ENCODE measurements around the gene SLC37A1.
A peak's percentile ranks its signal among the peaks of the same experiment; 100 is the strongest.

Gene SLC37A1

DNA sequence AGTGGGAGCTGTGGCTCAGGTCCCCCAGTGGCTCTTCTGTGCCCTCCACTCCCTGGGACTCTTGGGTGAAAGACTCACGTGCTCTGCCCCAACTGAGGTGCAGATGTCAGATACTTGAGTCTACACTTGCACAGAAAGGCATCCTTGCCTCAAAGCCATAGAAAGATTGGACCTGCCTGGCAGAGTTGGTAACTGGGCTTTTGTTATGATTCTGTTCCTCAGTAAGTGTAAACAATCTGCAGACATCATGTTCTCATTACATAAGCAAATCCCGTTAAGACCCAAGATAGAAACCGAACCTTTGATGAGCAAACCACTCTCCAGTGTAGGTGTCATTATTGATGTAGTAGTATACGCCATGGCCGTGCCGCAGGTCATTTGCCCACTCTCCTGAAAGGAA, 27.6 kb upstream of the SLC37A1 start:
- Histone ChIP-seq H3K9ac (ENCODE audit: low read depth, low read length, poor library complexity, severe bottlenecking) (peak overlapping the region; percentile 67), H2AFZ (ENCODE audit: low read length) (no peak overlapping the region), H3K4me3 (ENCODE audit: low read length, poor library complexity, severe bottlenecking) (peak overlapping the region; percentile 50), H4K20me1 (ENCODE audit: insufficient read depth, low read length, poor library complexity, severe bottlenecking) (no peaks in the 10 kb centered on the region), H3K9me2 (replicated peaks; ENCODE audit: low read depth, low read length) (no peaks in the 10 kb centered on the region), H3K36me3 (ENCODE audit: insufficient read depth, low read length) (no peaks in the 10 kb centered on the region), H3K79me2 (ENCODE audit: insufficient read depth, low read length) (0 out of 2 replicates have a peak, but pooled peaks cover 9% of the 10 kb centered on the region), H3F3A (ENCODE audit: low read depth) (no peaks in the 10 kb centered on the region; the same call in 1 of the 2 replicates), H3K4me1 (ENCODE audit: insufficient read depth, low read length, poor library complexity, severe bottlenecking) (peaks cover 66% of the 10 kb centered on the region), H3K9me3 (ENCODE audit: insufficient read depth, low read depth, low read length) (no peaks in the 10 kb centered on the region), H3K4me2 (ENCODE audit: low read depth, low read length, poor library complexity, severe bottlenecking) (peak overlapping the region; percentile 67), H3K27me3 (ENCODE audit: insufficient read depth, low read length, poor library complexity, severe bottlenecking) (no peaks in the 10 kb centered on the region)
- no peak for TF ChIP-seq EZH2phosphoT487 (IDR thresholded peaks at IDR 0.05; ENCODE audit: borderline replicate concordance)
- TF ChIP-seq, protein P1, sequence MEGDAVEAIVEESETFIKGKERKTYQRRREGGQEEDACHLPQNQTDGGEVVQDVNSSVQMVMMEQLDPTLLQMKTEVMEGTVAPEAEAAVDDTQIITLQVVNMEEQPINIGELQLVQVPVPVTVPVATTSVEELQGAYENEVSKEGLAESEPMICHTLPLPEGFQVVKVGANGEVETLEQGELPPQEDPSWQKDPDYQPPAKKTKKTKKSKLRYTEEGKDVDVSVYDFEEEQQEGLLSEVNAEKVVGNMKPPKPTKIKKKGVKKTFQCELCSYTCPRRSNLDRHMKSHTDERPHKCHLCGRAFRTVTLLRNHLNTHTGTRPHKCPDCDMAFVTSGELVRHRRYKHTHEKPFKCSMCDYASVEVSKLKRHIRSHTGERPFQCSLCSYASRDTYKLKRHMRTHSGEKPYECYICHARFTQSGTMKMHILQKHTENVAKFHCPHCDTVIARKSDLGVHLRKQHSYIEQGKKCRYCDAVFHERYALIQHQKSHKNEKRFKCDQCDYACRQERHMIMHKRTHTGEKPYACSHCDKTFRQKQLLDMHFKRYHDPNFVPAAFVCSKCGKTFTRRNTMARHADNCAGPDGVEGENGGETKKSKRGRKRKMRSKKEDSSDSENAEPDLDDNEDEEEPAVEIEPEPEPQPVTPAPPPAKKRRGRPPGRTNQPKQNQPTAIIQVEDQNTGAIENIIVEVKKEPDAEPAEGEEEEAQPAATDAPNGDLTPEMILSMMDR (conservative IDR thresholded peaks at IDR 0.05; ENCODE audit: low read length): no peak

DNA sequence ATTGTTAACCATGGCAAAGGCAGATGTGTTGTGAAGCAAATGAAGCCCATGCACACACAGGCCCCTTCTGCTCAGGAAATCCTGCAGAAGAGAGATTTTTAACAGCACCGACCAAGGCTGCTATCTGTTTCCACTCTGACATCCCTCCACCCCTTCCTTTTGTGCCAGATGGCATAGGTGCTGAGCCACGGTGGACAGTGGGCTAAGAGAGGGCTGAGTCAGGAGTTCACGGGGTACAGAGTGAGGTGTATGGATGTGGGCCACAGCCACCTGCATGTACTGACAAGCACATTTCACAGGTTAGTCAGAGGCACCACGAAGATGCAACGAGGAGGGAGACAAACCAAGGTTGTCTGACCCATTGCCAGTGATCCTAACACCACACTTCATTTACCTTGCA, 27.1 kb upstream of the SLC37A1 start:
- H3K79me2 ChIP-seq (ENCODE audit: insufficient read depth, low read length): 0 out of 2 replicates have a peak, but pooled peaks cover 9% of the 10 kb centered on the region

DNA sequence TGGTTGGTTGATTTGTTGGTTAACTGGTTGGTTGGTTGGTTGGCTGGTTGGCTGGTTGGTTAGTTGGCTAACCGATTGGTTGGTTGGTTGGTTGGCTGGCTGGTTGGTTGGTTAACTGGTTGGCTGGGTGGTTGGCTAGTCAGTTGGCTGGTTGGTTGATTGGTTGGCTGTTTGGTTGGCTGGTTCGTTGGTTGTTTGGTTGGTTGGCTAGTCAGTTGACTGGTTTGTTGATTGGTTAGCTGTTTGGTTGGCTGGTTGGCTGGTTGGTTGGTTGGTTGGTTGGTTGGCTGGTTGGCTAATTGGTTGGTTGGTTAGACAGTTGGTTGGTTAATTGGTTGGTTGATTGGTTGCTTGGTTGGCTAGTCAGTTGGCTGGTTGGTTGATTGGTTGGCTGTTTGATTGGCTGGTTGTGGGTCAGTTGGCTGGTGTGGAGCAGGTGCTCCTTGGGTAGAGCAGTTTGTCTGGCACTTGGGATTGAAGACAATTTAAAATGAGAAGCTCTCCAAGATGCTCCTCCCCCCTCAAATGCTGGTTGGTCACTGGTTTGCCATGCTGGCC, 24.6 kb upstream of the SLC37A1 start:
- Histone ChIP-seq H3K36me3 (ENCODE audit: insufficient read depth, low read length) (no peaks in the 10 kb centered on the region), H3K9me3 (ENCODE audit: insufficient read depth, low read depth, low read length) (no peaks in the 10 kb centered on the region), H3K9me2 (replicated peaks; ENCODE audit: low read depth, low read length) (no peaks in the 10 kb centered on the region), H3K79me2 (ENCODE audit: insufficient read depth, low read length) (0 out of 2 replicates have a peak, but pooled peaks cover 9% of the 10 kb centered on the region), H3K4me2 (ENCODE audit: low read depth, low read length, poor library complexity, severe bottlenecking) (no peak overlapping the region), H3K9ac (ENCODE audit: low read depth, low read length, poor library complexity, severe bottlenecking) (no peak overlapping the region), H3K4me1 (ENCODE audit: insufficient read depth, low read length, poor library complexity, severe bottlenecking) (peaks cover 67% of the 10 kb centered on the region), H3K27me3 (ENCODE audit: insufficient read depth, low read length, poor library complexity, severe bottlenecking) (no peaks in the 10 kb centered on the region), H2AFZ (ENCODE audit: low read length) (no peak overlapping the region), H4K20me1 (ENCODE audit: insufficient read depth, low read length, poor library complexity, severe bottlenecking) (no peaks in the 10 kb centered on the region), H3F3A (ENCODE audit: low read depth) (no peaks in the 10 kb centered on the region; the same call in 1 of the 2 replicates), H3K4me3 (ENCODE audit: low read length, poor library complexity, severe bottlenecking) (no peak overlapping the region)
- no peak for TF ChIP-seq EZH2phosphoT487 (IDR thresholded peaks at IDR 0.05; ENCODE audit: borderline replicate concordance)
- TF ChIP-seq, protein P1 (conservative IDR thresholded peaks at IDR 0.05; ENCODE audit: low read length): no peak

More for the DNA sequence above, 27.1 kb upstream of the SLC37A1 start:
- Histone ChIP-seq H3K9me3 (ENCODE audit: insufficient read depth, low read depth, low read length) (no peaks in the 10 kb centered on the region), H3K27me3 (ENCODE audit: insufficient read depth, low read length, poor library complexity, severe bottlenecking) (no peaks in the 10 kb centered on the region), H3F3A (ENCODE audit: low read depth) (no peaks in the 10 kb centered on the region; the same call in 1 of the 2 replicates), H3K4me1 (ENCODE audit: insufficient read depth, low read length, poor library complexity, severe bottlenecking) (peaks cover 66% of the 10 kb centered on the region), H3K9ac (ENCODE audit: low read depth, low read length, poor library complexity, severe bottlenecking) (peak overlapping the region; percentile 67), H4K20me1 (ENCODE audit: insufficient read depth, low read length, poor library complexity, severe bottlenecking) (no peaks in the 10 kb centered on the region), H2AFZ (ENCODE audit: low read length) (no peak overlapping the region), H3K9me2 (replicated peaks; ENCODE audit: low read depth, low read length) (no peaks in the 10 kb centered on the region), H3K36me3 (ENCODE audit: insufficient read depth, low read length) (no peaks in the 10 kb centered on the region), H3K4me2 (ENCODE audit: low read depth, low read length, poor library complexity, severe bottlenecking) (peak overlapping the region; percentile 67), H3K4me3 (ENCODE audit: low read length, poor library complexity, severe bottlenecking) (peak overlapping the region; percentile 50)
- TF ChIP-seq, protein P1 (conservative IDR thresholded peaks at IDR 0.05; ENCODE audit: low read length): no peak
- TF ChIP-seq EZH2phosphoT487 (IDR thresholded peaks at IDR 0.05; ENCODE audit: borderline replicate concordance): no peak

Data from Loucy (cell line).